HepG2 (cell line): Measurements from ENCODE around the gene COX6A2. TPM values are rescaled to one million over a fixed set of nuclear protein-coding genes. Genes with fewer than 3 reads are reported as not detected.

Source experiments
- ATAC-seq: fragments of 200-7000 bp; cut with Tn5 transposase; 3 replicates; pipeline ENCODE4 v1.9.1; 2020; ENCODE audit warnings: mild to moderate bottlenecking, moderate library complexity
- BruUV-seq: library from RNA; stranded (reverse); fragments of 400-500 nt; replicated peaks from 2 replicates; lab custom pipeline; 2021; lab: Mats Ljungman, UMichigan
- CTCF ChIA-PET: fragments of 300-600 bp; formaldehyde crosslinking; extraction: SDS; loops from one replicate; lab custom pipeline; 2021; ENCODE audit warnings: low total read pairs, inconsistent platforms, low intra/inter-chr PET ratio; lab: Yijun Ruan, JAX
- POLR2A ChIA-PET: fragments of 350-600 bp; sonication (Branson Sonifier 250); formaldehyde crosslinking; loops from one replicate; lab custom pipeline; 2020; ENCODE audit warnings: antibody characterized with exemption, inconsistent platforms; lab: Yijun Ruan, JAX
- DNase-seq: peaks from one replicate; pipeline ENCODE4 v3.0.0-alpha.2; 2015; ENCODE audit warnings: low spot score
- FAIRE-seq: peaks from 3 replicates; lab custom pipeline; 2011; peaks lifted over from hg19 to GRCh38; lab: Jason Lieb, UNC
- H2AFZ ChIP-seq: one replicate; pipeline ENCODE4 v1.6.1; 2011; ENCODE audit warnings: low read length, inconsistent platforms
- H3K27ac ChIP-seq: fragments of 300-600 bp; 3 replicates; pipeline ENCODE4 v1.8.0; 2011; ENCODE audit warnings: mixed run types, mild to moderate bottlenecking, mixed read lengths, low read length, inconsistent platforms; ENCODE audit not compliant: insufficient read depth; ENCODE audit errors: extremely low read length
- H3K27me3 ChIP-seq, 2 experiments: fragments of 200-600 bp in 1 of 2; 2 replicates in 1 of 2; 3 replicates in 1 of 2; pipeline versions ENCODE4 v1.6.0 to v1.8.0; 2011; ENCODE audit warnings: low read length in 2 of 2, mild to moderate bottlenecking in 2 of 2, moderate library complexity in 2 of 2, inconsistent platforms in 1 of 2; ENCODE audit not compliant: insufficient read depth in 2 of 2, control insufficient read depth in 1 of 2
- H3K36me3 ChIP-seq, 2 experiments: fragments of 200-600 bp in 1 of 2; replicated peaks in 1 of 2; 2 replicates in 1 of 2; 3 replicates in 1 of 2; pipeline versions ENCODE4 v1.5.1 to v1.8.0; 2011; ENCODE audit warnings: low read length in 2 of 2, inconsistent platforms in 1 of 2; ENCODE audit not compliant: insufficient read depth in 2 of 2, control insufficient read depth in 1 of 2
- H3K4me1 ChIP-seq: 2 replicates; pipeline ENCODE4 v1.5.1; 2012; ENCODE audit warnings: low read length, inconsistent platforms; ENCODE audit not compliant: insufficient read depth
- H3K4me2 ChIP-seq: 2 replicates; pipeline ENCODE4 v1.6.0; 2011; ENCODE audit warnings: low read depth, low read length, inconsistent platforms
- H3K4me3 ChIP-seq, 3 experiments: fragments of 200-600 bp in 1 of 3; sonication (generic), shearing (Covaris generic) in 1 of 3; replicated peaks in 1 of 3; 2 replicates each; pipeline ENCODE4 v1.5.1; 2011 to 2016; ENCODE audit warnings: low read length in 3 of 3, inconsistent platforms in 2 of 3, low read depth in 2 of 3, mild to moderate bottlenecking in 2 of 3, control low read depth in 1 of 3, mixed read lengths in 1 of 3; ENCODE audit not compliant: insufficient read depth in 1 of 3
- H3K79me2 ChIP-seq: one replicate; pipeline ENCODE4 v1.6.1; 2011; ENCODE audit warnings: low read length, inconsistent platforms; ENCODE audit not compliant: insufficient read depth
- H3K9ac ChIP-seq: 2 replicates; pipeline ENCODE4 v1.6.0; 2011; ENCODE audit warnings: mild to moderate bottlenecking, low read depth, low read length, inconsistent platforms; ENCODE audit not compliant: insufficient read depth
- H3K9me3 ChIP-seq: 2 replicates; pipeline ENCODE4 v1.5.1; 2012; ENCODE audit warnings: mild to moderate bottlenecking, low read length
- H4K20me1 ChIP-seq: 2 replicates; pipeline ENCODE4 v1.6.0; 2011; ENCODE audit warnings: inconsistent platforms, mild to moderate bottlenecking, low read length, moderate library complexity; ENCODE audit not compliant: insufficient read depth
- HNF4A ChIP-seq: sonication (generic); formaldehyde crosslinking; IDR thresholded peaks from 2 replicates; pipeline ENCODE4 v1.4.0; 2020; ENCODE audit warnings: missing genetic modification reagents
- HNF4G ChIP-seq, 2 experiments: sonication (generic) in 1 of 2; formaldehyde crosslinking in 1 of 2; IDR thresholded peaks; 2 replicates each; pipeline versions ENCODE4 v1.4.0 to v1.6.1; 2011 to 2020; ENCODE audit warnings: borderline replicate concordance in 2 of 2, low read depth in 2 of 2, mild to moderate bottlenecking in 2 of 2, low read length in 1 of 2, missing genetic modification reagents in 1 of 2, moderate library complexity in 1 of 2
- POGZ ChIP-seq: sonication (generic); formaldehyde crosslinking; IDR thresholded peaks from 2 replicates; pipeline ENCODE4 v1.4.0; 2020; ENCODE audit warnings: mild to moderate bottlenecking, missing genetic modification reagents
- YY1 ChIP-seq: IDR thresholded peaks from 2 replicates; pipeline ENCODE4 v1.6.1; 2011; ENCODE audit warnings: low read length, low read depth, moderate library complexity, mild to moderate bottlenecking; ENCODE audit not compliant: insufficient read depth, insufficient replicate concordance
- ZBTB21 ChIP-seq: sonication (generic); formaldehyde crosslinking; IDR thresholded peaks from 2 replicates; pipeline ENCODE4 v1.4.0; 2020; ENCODE audit warnings: missing genetic modification reagents
- ZBTB8A ChIP-seq: sonication (generic); formaldehyde crosslinking; IDR thresholded peaks from 2 replicates; pipeline ENCODE4 v1.4.0; 2020; ENCODE audit warnings: mild to moderate bottlenecking, low read depth, missing genetic modification reagents, borderline replicate concordance
- ZNF276 ChIP-seq: sonication (generic); formaldehyde crosslinking; IDR thresholded peaks from 2 replicates; pipeline ENCODE4 v1.4.0; 2020; ENCODE audit warnings: mild to moderate bottlenecking, low read depth, missing genetic modification reagents
- ZNF331 ChIP-seq: sonication (generic); formaldehyde crosslinking; IDR thresholded peaks from 2 replicates; pipeline ENCODE4 v1.4.0; 2020; ENCODE audit warnings: missing genetic modification reagents
- ZNF891 ChIP-seq: sonication (generic); formaldehyde crosslinking; IDR thresholded peaks from 2 replicates; pipeline ENCODE4 v1.5.0; 2020; ENCODE audit warnings: mild to moderate bottlenecking, missing genetic modification reagents
- WGBS: methylation state at CpG from one replicate; pipeline ENCODE4 v1.1.6; 2017; ENCODE audit warnings: low lambda C conversion rate; 5-methylcytosine and 5-hydroxymethylcytosine counted together
- in situ Hi-C: cut with HindIII; loops from 2 replicates; pipeline ENCODE4 v1.10.0; 2017; ENCODE audit warnings: low pct_unique_long_range_greater_than_20kb; ENCODE audit not compliant: extremely low pct_ligation_motif_present
- intact Hi-C: fragments of 100-400 bp; cut with micrococcal nuclease; formaldehyde crosslinking; loops from one replicate; pipeline ENCODE4 v1.10.0; 2022; ENCODE audit not compliant: unreplicated experiment
- polyA plus RNA-seq, 8 experiments: library from polyadenylated mRNA; depleted of rRNA in 3 of 8; stranded (reverse) in 7 of 8; unstranded in 1 of 8; fragments of >200 nt; fragmentation: Illumina TruSeq in 4 of 8; extraction: Trizol in 4 of 8; gene quantifications; 2 replicates each; pipeline versions ENCODE4 v1.2.1 to v1.2.3, GENCODE V29; 2011 to 2016; ENCODE audit warnings: low read depth in 4 of 8, missing spikeins in 1 of 8, mixed read lengths in 1 of 8; ENCODE audit not compliant: insufficient read depth in 1 of 8
- total RNA-seq, 5 experiments: library from RNA; depleted of rRNA; stranded (reverse); fragments of >200 nt; fragmentation: Illumina TruSeq; extraction: Trizol; gene quantifications; 2 replicates each; pipeline ENCODE4 v1.2.3, GENCODE V29; 2016; ENCODE audit warnings: low read depth in 1 of 5
- TF ChIP-seq, protein P1 (sequence below): sonication (generic); formaldehyde crosslinking; IDR thresholded peaks from 2 replicates; pipeline ENCODE4 v1.4.0; 2020; ENCODE audit warnings: missing genetic modification reagents
- TF ChIP-seq, protein P2 (sequence below): sonication (generic); formaldehyde crosslinking; IDR thresholded peaks from 2 replicates; pipeline ENCODE4 v1.5.0; 2020; ENCODE audit warnings: mild to moderate bottlenecking, missing genetic modification reagents

Gene COX6A2
- total and polyA plus RNA-seq, 2 of the 13 experiments (the other 11 are each of a cell fraction or from before 2014, with no cell fraction given): not detected

DNA sequence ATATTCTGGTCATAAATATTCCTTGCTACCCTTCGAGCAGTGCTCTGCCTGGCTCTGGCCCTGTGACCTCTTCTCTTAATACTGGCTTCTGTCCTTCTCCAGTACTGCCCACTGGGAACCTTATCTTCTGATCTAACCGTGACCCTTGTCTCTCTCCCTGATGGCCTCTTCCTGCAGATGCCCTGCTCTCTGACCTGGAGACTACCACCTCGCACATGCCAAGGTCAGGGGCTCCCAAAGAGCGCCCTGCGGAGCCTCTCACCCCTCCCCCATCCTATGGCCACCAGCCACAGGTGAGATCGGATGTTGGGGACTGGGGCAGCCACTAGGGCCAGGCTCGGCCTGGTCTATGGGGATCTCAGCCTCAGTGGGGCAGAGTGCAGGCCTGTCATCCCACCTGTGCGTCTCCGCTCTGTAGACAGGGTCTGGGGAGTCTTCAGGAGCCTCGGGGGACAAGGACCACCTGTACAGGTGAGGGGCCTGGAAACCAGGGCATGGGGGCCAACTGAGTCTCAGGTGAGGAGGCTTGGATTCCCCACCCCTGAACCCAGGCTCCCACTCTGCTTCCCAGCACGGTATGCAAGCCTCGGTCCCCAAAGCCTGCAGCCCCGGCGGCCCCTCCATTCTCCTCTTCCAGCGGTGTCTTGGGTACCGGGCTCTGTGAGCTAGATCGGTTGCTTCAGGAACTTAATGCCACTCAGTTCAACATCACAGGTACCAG, 45.3 kb upstream of the COX6A2 start (continued):
- TF ChIP-seq ZNF276 (CRISPR knock-in tag): no peak
- 0 out of 2 replicates have a peak, but pooled peaks have one; percentile 6 for TF ChIP-seq HNF4G (IDR thresholded peaks at IDR 0.05; ENCODE audit: borderline replicate concordance, low read depth, low read length)
- no peak for TF ChIP-seq HNF4G (CRISPR knock-in tag; IDR thresholded peaks at IDR 0.05; ENCODE audit: borderline replicate concordance, low read depth)
- TF ChIP-seq HNF4A (CRISPR knock-in tag): peak; percentile 45; the same call in 1 of the 2 replicates
- no peak for TF ChIP-seq POGZ
- no peak for TF ChIP-seq ZBTB21 (CRISPR knock-in tag)
- TF ChIP-seq YY1: peak; percentile 2
- TF ChIP-seq ZBTB8A (CRISPR knock-in tag): no peak

DNA sequence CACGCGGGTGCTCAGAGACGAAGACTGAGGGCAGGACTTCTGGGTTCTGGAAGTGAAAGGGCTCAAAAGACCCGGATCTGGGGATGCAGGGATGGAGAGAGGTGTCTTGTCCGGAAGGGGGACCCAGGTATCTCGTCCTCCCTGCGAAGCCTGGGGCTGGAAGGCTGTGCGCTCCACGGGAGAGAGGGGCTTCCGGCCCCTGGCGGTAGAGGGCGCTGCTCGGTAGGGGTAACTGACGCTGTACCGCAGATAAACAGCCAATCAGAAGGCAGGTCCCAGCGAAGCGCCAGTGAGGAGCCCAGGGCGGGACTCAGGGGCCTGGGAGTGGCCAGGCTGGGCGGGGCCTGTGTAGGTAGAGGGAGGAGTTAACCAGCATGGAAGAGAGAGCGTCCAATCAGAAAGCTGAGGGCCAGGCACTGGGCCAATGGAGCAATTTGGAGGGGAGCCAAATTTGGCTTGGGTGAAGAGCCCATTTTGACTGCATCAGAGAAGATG, 44.6 kb upstream of the COX6A2 start:
- in situ Hi-C loops (no loop called here), intact Hi-C loops (no loop called here)
- WGBS: 73% methylated on average over 20 of the region's 20 CpGs
- Histone ChIP-seq H3K4me2 (peak overlapping the region; percentile 71), H3K9me3 (no peaks in the 10 kb centered on the region), H3K27ac (no peak overlapping the region), H3K4me1 (peaks cover 49% of the 10 kb centered on the region), H3K4me3 (peak overlapping the region; percentile 61 to 74 (median 63); a peak in 3 of 6 replicates), H3K27me3 (peaks cover 0 to 7% of the 10 kb centered on the region in 2 experiments; a peak in 1 of 5 replicates), H3K9ac (peak overlapping the region; percentile 38; the same call in 1 of the 2 replicates), H3K36me3 (no peaks in the 10 kb centered on the region), H3K79me2 (no peaks in the 10 kb centered on the region), H2AFZ (no peak overlapping the region), H4K20me1 (no peaks in the 10 kb centered on the region)
- no TSS peak for BruUV-seq
- ATAC-seq (no peak), DNase-seq (peak; percentile 58), FAIRE-seq (no peak)
- CTCF ChIA-PET: no interaction called here
- POLR2A ChIA-PET: interaction anchor here (0.6 to 0.7 kb wide), 2 partner anchors 13 to 15 kb away, joined by 4 to 7 read pairs; partner anchors contain the start of gene ARMC5
- TF ChIP-seq, protein P1, sequence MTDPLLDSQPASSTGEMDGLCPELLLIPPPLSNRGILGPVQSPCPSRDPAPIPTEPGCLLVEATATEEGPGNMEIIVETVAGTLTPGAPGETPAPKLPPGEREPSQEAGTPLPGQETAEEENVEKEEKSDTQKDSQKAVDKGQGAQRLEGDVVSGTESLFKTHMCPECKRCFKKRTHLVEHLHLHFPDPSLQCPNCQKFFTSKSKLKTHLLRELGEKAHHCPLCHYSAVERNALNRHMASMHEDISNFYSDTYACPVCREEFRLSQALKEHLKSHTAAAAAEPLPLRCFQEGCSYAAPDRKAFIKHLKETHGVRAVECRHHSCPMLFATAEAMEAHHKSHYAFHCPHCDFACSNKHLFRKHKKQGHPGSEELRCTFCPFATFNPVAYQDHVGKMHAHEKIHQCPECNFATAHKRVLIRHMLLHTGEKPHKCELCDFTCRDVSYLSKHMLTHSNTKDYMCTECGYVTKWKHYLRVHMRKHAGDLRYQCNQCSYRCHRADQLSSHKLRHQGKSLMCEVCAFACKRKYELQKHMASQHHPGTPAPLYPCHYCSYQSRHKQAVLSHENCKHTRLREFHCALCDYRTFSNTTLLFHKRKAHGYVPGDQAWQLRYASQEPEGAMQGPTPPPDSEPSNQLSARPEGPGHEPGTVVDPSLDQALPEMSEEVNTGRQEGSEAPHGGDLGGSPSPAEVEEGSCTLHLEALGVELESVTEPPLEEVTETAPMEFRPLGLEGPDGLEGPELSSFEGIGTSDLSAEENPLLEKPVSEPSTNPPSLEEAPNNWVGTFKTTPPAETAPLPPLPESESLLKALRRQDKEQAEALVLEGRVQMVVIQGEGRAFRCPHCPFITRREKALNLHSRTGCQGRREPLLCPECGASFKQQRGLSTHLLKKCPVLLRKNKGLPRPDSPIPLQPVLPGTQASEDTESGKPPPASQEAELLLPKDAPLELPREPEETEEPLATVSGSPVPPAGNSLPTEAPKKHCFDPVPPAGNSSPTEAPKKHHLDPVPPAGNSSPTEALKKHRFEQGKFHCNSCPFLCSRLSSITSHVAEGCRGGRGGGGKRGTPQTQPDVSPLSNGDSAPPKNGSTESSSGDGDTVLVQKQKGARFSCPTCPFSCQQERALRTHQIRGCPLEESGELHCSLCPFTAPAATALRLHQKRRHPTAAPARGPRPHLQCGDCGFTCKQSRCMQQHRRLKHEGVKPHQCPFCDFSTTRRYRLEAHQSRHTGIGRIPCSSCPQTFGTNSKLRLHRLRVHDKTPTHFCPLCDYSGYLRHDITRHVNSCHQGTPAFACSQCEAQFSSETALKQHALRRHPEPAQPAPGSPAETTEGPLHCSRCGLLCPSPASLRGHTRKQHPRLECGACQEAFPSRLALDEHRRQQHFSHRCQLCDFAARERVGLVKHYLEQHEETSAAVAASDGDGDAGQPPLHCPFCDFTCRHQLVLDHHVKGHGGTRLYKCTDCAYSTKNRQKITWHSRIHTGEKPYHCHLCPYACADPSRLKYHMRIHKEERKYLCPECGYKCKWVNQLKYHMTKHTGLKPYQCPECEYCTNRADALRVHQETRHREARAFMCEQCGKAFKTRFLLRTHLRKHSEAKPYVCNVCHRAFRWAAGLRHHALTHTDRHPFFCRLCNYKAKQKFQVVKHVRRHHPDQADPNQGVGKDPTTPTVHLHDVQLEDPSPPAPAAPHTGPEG (CRISPR knock-in tag): no peak
- TF ChIP-seq ZNF331: no peak
- peak; percentile 100 for TF ChIP-seq ZNF891 (CRISPR knock-in tag)
- TF ChIP-seq, protein P2, sequence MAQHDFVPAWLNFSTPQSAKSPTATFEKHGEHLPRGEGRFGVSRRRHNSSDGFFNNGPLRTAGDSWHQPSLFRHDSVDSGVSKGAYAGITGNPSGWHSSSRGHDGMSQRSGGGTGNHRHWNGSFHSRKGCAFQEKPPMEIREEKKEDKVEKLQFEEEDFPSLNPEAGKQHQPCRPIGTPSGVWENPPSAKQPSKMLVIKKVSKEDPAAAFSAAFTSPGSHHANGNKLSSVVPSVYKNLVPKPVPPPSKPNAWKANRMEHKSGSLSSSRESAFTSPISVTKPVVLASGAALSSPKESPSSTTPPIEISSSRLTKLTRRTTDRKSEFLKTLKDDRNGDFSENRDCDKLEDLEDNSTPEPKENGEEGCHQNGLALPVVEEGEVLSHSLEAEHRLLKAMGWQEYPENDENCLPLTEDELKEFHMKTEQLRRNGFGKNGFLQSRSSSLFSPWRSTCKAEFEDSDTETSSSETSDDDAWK (CRISPR knock-in tag): no peak
